H9 (cell line): Measurements from ENCODE around the gene RBMS2. TPM values are rescaled to one million over a fixed set of nuclear protein-coding genes. Genes with fewer than 3 reads are reported as not detected.

Source experiments
- DNase-seq: peaks from one replicate; pipeline ENCODE4 v3.0.0-alpha.2; 2017
- H2AFZ ChIP-seq: one replicate; pipeline ENCODE4 v1.6.1; 2013; ENCODE audit warnings: mild to moderate bottlenecking, low read length, control low read depth, moderate library complexity
- H2AK5ac ChIP-seq: 2 replicates; pipeline ENCODE4 v1.6.1; 2013; ENCODE audit warnings: low read length, control low read depth, mixed read lengths; ENCODE audit not compliant: insufficient read length
- H2BK120ac ChIP-seq: one replicate; pipeline ENCODE4 v1.6.1; 2013; ENCODE audit warnings: low read depth, mild to moderate bottlenecking, low read length, control low read depth, inconsistent platforms; ENCODE audit not compliant: poor library complexity, severe bottlenecking
- H2BK12ac ChIP-seq: 2 replicates; pipeline ENCODE4 v1.6.1; 2013; ENCODE audit warnings: low read length, control low read depth, mixed read lengths, low read depth; ENCODE audit not compliant: insufficient read length
- H2BK15ac ChIP-seq: 2 replicates; pipeline ENCODE4 v1.6.1; 2013; ENCODE audit warnings: low read depth, low read length, control low read depth
- H2BK20ac ChIP-seq: one replicate; pipeline ENCODE4 v1.6.1; 2013; ENCODE audit warnings: low read depth, mild to moderate bottlenecking, low read length, control low read depth, inconsistent platforms; ENCODE audit not compliant: poor library complexity, severe bottlenecking
- H2BK5ac ChIP-seq: 2 replicates; pipeline ENCODE4 v1.6.1; 2013; ENCODE audit warnings: low read length, control low read depth, mixed read lengths; ENCODE audit not compliant: insufficient read length
- H3K14ac ChIP-seq: 2 replicates; pipeline ENCODE4 v1.6.1; 2013; ENCODE audit warnings: low read length, control low read depth; ENCODE audit not compliant: insufficient read depth
- H3K18ac ChIP-seq: 2 replicates; pipeline ENCODE4 v1.6.1; 2013; ENCODE audit warnings: low read depth, mild to moderate bottlenecking, mixed read lengths, low read length, control low read depth; ENCODE audit not compliant: insufficient read length
- H3K23ac ChIP-seq: 2 replicates; pipeline ENCODE4 v1.6.1; 2013; ENCODE audit warnings: low read length, control low read depth, mixed read lengths, low read depth; ENCODE audit not compliant: insufficient read length
- H3K23me2 ChIP-seq: 2 replicates; pipeline ENCODE4 v1.6.1; 2013; ENCODE audit warnings: low read depth, mild to moderate bottlenecking, mixed read lengths, low read length, control low read depth; ENCODE audit not compliant: insufficient read length, poor library complexity, severe bottlenecking
- H3K27ac ChIP-seq: 2 replicates; pipeline ENCODE4 v1.5.1; 2013; ENCODE audit warnings: low read length, control low read depth, mixed read lengths, low read depth; ENCODE audit not compliant: insufficient read length
- H3K27me3 ChIP-seq: 2 replicates; pipeline ENCODE4 v1.6.1; 2013; ENCODE audit warnings: low read length, control low read depth, inconsistent platforms; ENCODE audit not compliant: insufficient read depth
- H3K4ac ChIP-seq: 2 replicates; pipeline ENCODE4 v1.6.1; 2013; ENCODE audit warnings: low read depth, mild to moderate bottlenecking, control low read depth, inconsistent platforms, low read length, moderate library complexity
- H3K4me1 ChIP-seq: 2 replicates; pipeline ENCODE4 v1.6.1; 2013; ENCODE audit warnings: low read length, control low read depth, inconsistent platforms; ENCODE audit not compliant: insufficient read depth
- H3K4me2 ChIP-seq: 2 replicates; pipeline ENCODE4 v1.6.1; 2013; ENCODE audit warnings: low read length, control low read depth, mixed read lengths; ENCODE audit not compliant: insufficient read length, insufficient read depth
- H3K56ac ChIP-seq: 2 replicates; pipeline ENCODE4 v1.6.1; 2013; ENCODE audit warnings: low read depth, mild to moderate bottlenecking, mixed read lengths, low read length, control low read depth; ENCODE audit not compliant: insufficient read length
- H3K79me1 ChIP-seq: 2 replicates; pipeline ENCODE4 v1.6.1; 2013; ENCODE audit warnings: low read depth, mild to moderate bottlenecking, moderate library complexity, low read length, control low read depth, inconsistent platforms; ENCODE audit not compliant: insufficient read depth, poor library complexity, severe bottlenecking
- H3K79me2 ChIP-seq: 2 replicates; pipeline ENCODE4 v1.6.1; 2013; ENCODE audit warnings: low read length, control low read depth, inconsistent platforms; ENCODE audit not compliant: insufficient read depth
- H3K9ac ChIP-seq: 2 replicates; pipeline ENCODE4 v1.6.1; 2013; ENCODE audit warnings: low read length, control low read depth, mixed read lengths; ENCODE audit not compliant: insufficient read length; ENCODE audit errors: extremely low read depth
- H3K9me3 ChIP-seq: one replicate; pipeline ENCODE4 v1.6.1; 2013; ENCODE audit warnings: low read depth, low read length, inconsistent platforms; ENCODE audit not compliant: control insufficient read depth
- H3T11ph ChIP-seq: one replicate; pipeline ENCODE4 v1.6.1; 2013; ENCODE audit warnings: mild to moderate bottlenecking, low read length, control low read depth, inconsistent platforms
- H4K20me1 ChIP-seq: one replicate; pipeline ENCODE4 v1.6.1; 2013; ENCODE audit not compliant: control insufficient read depth, insufficient read length, insufficient read depth
- H4K5ac ChIP-seq: 2 replicates; pipeline ENCODE4 v1.6.1; 2013; ENCODE audit warnings: low read depth, mild to moderate bottlenecking, mixed read lengths, low read length, control low read depth; ENCODE audit not compliant: insufficient read length
- H4K8ac ChIP-seq: replicated peaks from 2 replicates; pipeline ENCODE4 v1.6.1; 2013; ENCODE audit warnings: low read length, control low read depth, mixed read lengths, low read depth; ENCODE audit not compliant: insufficient read length
- H4K91ac ChIP-seq: 2 replicates; pipeline ENCODE4 v1.6.1; 2013; ENCODE audit warnings: low read depth, mild to moderate bottlenecking, moderate library complexity, mixed read lengths, low read length, control low read depth; ENCODE audit not compliant: insufficient read length
- H3K27ac Mint-ChIP-seq, 3 experiments: 2 replicates in 2 of 3; 3 replicates in 1 of 3; pipeline ENCODE4 v1.8.0; 2020 to 2021; ENCODE audit warnings: mixed read lengths in 3 of 3, mild to moderate bottlenecking in 1 of 3, moderate library complexity in 1 of 3
- H3K27me3 Mint-ChIP-seq: 2 replicates; pipeline ENCODE4 v1.8.0; 2021; ENCODE audit warnings: low read depth, mild to moderate bottlenecking, moderate library complexity, mixed read lengths
- H3K36me3 Mint-ChIP-seq, 3 experiments: 2 replicates in 2 of 3; 3 replicates in 1 of 3; pipeline ENCODE4 v1.8.0; 2020 to 2021; ENCODE audit warnings: low read depth in 3 of 3, mixed read lengths in 3 of 3; ENCODE audit not compliant: insufficient read depth in 1 of 3
- H3K4me1 Mint-ChIP-seq, 2 experiments: 2 replicates each; pipeline ENCODE4 v1.8.0; 2020; ENCODE audit warnings: mixed read lengths in 2 of 2
- H3K4me3 Mint-ChIP-seq, 2 experiments: 2 replicates in 1 of 2; 3 replicates in 1 of 2; pipeline ENCODE4 v1.8.0; 2020 to 2021; ENCODE audit warnings: mild to moderate bottlenecking in 2 of 2, mixed read lengths in 2 of 2, moderate library complexity in 1 of 2
- H3K9me3 Mint-ChIP-seq, 2 experiments: 2 replicates in 1 of 2; 3 replicates in 1 of 2; pipeline ENCODE4 v1.8.0; 2020; ENCODE audit warnings: mild to moderate bottlenecking in 2 of 2, mixed read lengths in 2 of 2, moderate library complexity in 1 of 2
- CTCF ChIP-seq: fragments of 200-600 bp; sonication (generic); conservative IDR thresholded peaks from 3 replicates; pipeline ENCODE4 v1.8.0; 2021; ENCODE audit warnings: antibody characterized with exemption, mild to moderate bottlenecking
- WGBS: extraction: QIAGEN DNeasy Blood & Tissue Kit; methylation state at CpG from one replicate; pipeline ENCODE4 v1.1.7; 2013; ENCODE audit warnings: missing lambda C conversion rate, low lambda C conversion rate, mixed read lengths; ENCODE audit not compliant: insufficient read length; ENCODE audit errors: extremely low coverage; 5-methylcytosine and 5-hydroxymethylcytosine counted together
- total RNA-seq: library from RNA; stranded (reverse); gene quantifications from 2 replicates; pipeline ENCODE4 v1.2.1, GENCODE V29; 2021

Gene RBMS2
- total RNA-seq, 1 experiment from 2014 or later = 9.5 TPM

DNA sequence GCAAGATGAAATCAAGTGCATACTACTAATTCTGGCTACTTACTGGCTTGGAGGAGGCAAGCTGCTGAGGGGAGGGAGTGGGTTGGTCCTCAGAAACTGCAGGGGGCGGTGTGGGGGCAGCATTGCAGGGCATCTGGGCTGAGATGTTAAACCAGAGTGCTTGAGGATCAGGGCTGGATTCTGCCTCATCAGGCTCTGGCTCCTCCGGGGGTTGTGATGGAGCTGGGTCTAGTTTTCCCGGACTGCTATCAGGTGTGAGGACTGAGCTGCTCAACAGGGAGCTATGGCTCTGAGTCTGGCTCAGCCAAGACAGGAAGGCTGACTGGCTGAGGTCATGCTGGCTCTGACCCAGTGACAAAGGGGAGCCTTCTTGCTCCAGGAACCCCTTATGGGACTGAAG lies 79.9 kb downstream of the RBMS2 start:
- TF ChIP-seq CTCF = peak; percentile 40; the same call in 2 of the 3 replicates
- H3K9ac ChIP-seq = no peak overlapping the region
- no peaks in the 10 kb centered on the region for H3K4me1 ChIP-seq
- H4K8ac ChIP-seq = no peak overlapping the region
- no peak overlapping the region for H2BK20ac ChIP-seq
- Mint-ChIP-seq H3K36me3 (peaks cover 64 to 98% (median 94%) of the 10 kb centered on the region in 3 experiments), H3K9me3 (no peaks in the 10 kb centered on the region), H3K27me3 (no peaks in the 10 kb centered on the region), H3K4me1 (peaks cover 5 to 10% of the 10 kb centered on the region in 2 experiments; a peak in 3 of 4 replicates), H3K27ac (peak overlapping the region in 2 of 3 experiments; percentile 57 to 65; a peak in 1 of 7 replicates), H3K4me3 (no peak overlapping the region)
- no peak overlapping the region for H3K4me2 ChIP-seq
- H3K14ac ChIP-seq = no peak overlapping the region
- no peak overlapping the region for H2AK5ac ChIP-seq
- H3K27ac ChIP-seq = no peak overlapping the region
- no peak overlapping the region for H3K4ac ChIP-seq
- H3K79me1 ChIP-seq = no peaks in the 10 kb centered on the region
- H3K79me2 ChIP-seq = 0 out of 2 replicates have a peak, but pooled peaks cover 2% of the 10 kb centered on the region
- no peaks in the 10 kb centered on the region for H3K9me3 ChIP-seq
- no peak overlapping the region for H2BK15ac ChIP-seq
- WGBS = no CpG with 5 or more reads among the region's 3 CpGs
- H2BK120ac ChIP-seq = no peak overlapping the region
- no peak overlapping the region for H2BK5ac ChIP-seq
- no peak overlapping the region for H3K23ac ChIP-seq
- no peak overlapping the region for H3T11ph ChIP-seq
- no peak overlapping the region for H3K56ac ChIP-seq
- no peak overlapping the region for H4K5ac ChIP-seq
- H3K23me2 ChIP-seq = no peaks in the 10 kb centered on the region
- no peak overlapping the region for H2BK12ac ChIP-seq
- no peaks in the 10 kb centered on the region for H3K27me3 ChIP-seq
- H4K20me1 ChIP-seq = no peaks in the 10 kb centered on the region
- H2AFZ ChIP-seq = no peak overlapping the region
- no peak overlapping the region for H3K18ac ChIP-seq
- no peak overlapping the region for H4K91ac ChIP-seq
- DNase-seq = peak; percentile 52
